Adipose tissue (tissue), 3 donors: ENCODE data around the gene GALNTL6. TPM values are rescaled to one million over a fixed set of nuclear protein-coding genes. Genes with fewer than 3 reads are reported as not detected.
"Not testable (repeated sequence)": the region's sequence is repeated elsewhere in the genome, so short reads cannot be mapped to it uniquely, and the experiment has no call there.

Source experiments
- H3K27ac ChIP-seq: one replicate; pipeline ENCODE4 v1.5.1; 2013; ENCODE audit warnings: low read depth, low read length
- WGBS, 3 donors: extraction: QIAGEN DNeasy Blood & Tissue Kit; methylation state at CpG; one replicate each; pipeline ENCODE4 v1.1.7; 2013; 5-methylcytosine and 5-hydroxymethylcytosine counted together
- polyA plus RNA-seq, 3 donors: library from polyadenylated mRNA; stranded (reverse); fragments of 200-250 nt; gene quantifications; one replicate each; pipeline ENCODE4 v1.2.3, GENCODE V29; 2013
- donor health status: healthy with polysubstance abuse.
- donor health status: Bipolar disorder and iron deficiency.
- donor health status: healthy.

Gene GALNTL6
- polyA plus RNA-seq, 3 donors = 0.01 to 0.56 (median 0.10) TPM

DNA sequence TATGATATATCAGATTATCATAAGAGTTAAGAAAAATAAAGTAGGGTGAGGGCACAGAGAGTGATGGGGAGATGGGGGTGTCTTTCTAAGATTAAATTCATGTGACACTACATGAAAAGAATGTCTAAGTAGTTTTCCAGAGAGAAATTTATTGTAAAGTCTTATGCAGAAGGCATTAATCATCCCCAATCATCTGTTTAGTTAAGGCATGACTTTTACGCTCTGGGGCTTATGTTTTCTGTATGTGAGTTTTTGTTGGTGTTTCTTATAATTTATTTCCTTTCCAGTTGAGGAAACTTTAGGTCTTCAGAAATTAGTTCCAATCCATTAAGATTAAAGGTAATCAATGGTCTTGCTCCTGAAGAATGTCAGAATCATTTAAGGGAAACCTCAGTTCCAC, 972.4 kb downstream of the GALNTL6 start:
- WGBS, 3 donors = 60 to 76% (median 70%) methylated on average over 1 of the region's 1 CpG
- H3K27ac ChIP-seq = no peak overlapping the region

DNA sequence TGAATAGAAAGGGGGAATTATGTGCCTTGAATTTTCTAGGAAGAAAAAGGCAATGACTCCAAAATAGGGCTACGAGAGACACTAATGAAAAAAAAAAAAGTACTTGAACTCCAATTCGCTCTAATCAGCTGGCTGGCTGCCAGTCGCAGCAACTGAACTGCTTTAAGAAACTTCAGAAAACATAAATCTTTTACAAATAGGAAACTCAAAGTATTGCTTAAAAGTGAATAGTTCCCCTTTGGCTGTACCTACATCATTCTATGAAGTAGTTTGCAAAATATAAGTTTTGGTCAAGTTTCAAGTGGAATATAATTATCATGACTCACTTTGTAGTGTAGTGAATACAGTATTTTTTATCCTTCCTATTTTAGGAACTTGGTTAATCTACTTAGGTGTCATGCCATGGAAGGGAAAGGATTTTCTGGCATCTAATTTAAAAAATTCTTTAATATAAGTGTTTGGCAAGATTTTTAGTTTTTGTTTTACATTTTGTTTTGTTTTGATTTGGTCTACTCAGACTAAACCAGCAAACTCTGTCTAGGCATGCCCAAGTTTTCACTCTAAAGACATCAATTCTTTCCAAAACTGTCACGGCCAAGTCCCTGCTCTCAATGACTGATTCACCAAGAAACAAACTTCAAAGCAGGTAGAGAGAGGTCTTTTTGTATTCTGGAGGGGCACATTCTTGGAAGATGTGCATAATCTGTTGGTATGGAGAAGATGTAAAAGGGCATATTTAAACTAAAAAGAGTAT, 973.0 kb downstream of the GALNTL6 start:
- no peak overlapping the region for H3K27ac ChIP-seq
- WGBS, 3 donors = 17 to 47% (median 19%) methylated on average over 4 of the region's 4 CpGs

DNA sequence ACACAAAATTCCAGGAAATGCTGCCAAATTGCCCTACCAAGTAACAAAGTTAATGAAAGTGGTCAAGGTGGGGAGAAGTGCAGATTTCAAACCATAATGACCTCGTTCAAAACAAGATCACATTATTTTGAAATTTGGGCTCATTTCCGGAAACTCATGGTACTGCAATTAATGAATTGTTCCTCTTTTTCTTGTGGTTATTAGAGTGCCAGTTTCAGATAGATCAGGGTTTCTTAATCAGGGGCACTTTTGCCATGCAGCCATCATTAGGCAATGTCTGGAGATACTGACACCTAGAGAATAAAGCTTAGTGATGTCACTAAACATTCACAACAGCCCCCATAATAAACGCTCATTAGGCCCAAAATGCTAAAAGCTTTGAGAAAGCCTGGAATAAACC, 973.9 kb downstream of the GALNTL6 start:
- no peak overlapping the region for H3K27ac ChIP-seq
- 47 to 77% (median 56%) methylated on average over 3 of the region's 3 CpGs for WGBS, 3 donors

DNA sequence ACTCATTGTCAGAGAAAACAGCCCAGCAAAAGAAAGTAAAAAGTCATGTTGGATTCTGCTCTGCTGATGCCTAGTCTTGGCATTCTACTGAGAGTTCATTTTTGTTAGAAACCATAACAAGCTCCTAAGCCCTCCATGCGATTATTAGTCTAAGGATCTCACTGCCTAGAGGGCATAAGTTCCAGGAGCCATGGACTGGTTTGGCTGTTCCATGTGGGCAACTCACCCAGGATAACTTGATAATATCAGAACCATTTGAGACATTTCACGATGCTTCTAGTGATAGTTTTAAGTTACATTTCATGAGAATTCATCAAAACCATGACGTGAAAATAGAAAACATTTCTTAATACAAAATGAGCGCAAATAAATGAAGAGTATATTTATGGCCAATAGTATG, 978.6 kb downstream of the GALNTL6 start:
- H3K27ac ChIP-seq = no peak overlapping the region
- WGBS, 3 donors = 91 to 93% (median 92%) methylated on average over 4 of the region's 4 CpGs

DNA sequence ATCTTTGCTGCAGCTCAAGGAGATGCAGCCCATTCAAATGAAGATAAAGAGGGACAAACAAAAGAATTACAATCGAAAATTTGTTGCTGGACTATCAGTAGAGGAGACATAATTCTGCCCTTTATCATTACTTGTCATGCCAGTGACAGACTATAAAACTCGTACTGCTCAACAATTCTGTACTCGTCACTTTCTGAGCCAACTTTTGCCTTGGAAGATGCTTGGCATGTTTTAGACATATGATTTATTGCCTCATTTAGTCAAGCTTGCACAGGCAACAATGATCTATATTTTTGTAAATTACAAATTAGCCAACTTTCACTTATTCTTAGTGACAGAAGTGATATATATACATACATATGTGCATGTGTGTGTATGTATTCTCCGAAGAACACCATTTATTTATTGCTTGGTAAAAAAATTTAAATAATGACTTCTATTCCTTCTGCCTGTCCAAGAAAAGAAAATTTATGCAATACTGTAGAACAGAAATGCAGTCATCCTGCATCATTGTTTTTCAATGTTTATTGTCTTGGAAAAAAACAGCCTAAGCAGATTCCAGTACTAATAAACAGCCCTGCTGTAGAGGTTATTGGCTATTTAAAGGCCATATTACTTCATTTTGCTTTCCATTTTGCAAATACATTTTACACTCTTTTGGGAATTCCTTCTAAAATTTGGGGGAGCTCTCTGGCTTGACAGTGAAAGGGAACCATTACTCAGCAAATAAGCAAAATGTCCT, 980.5 kb downstream of the GALNTL6 start:
- H3K27ac ChIP-seq = no peak overlapping the region
- 47 to 61% (median 51%) methylated on average over 4 of the region's 4 CpGs for WGBS, 3 donors

DNA sequence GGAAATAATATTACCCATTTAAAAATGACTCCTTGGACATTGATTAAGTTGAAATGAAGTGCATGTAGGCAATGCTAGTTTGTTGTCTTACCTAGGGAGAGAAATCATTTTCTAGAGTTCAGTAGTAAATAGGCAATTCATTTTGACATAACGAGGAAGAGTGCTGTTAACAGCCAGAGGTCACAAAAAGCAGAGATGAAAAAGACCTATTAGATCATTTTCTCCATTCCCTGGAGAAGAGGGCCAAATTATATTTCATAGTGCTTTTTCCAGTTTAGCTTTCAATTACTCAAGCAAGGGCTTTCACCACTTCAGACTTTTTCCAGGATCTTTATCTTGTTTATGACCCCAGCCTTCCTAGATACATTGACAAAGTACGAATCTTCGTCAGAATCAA, 981.1 kb downstream of the GALNTL6 start:
- no peak overlapping the region for H3K27ac ChIP-seq
- 48 to 73% (median 56%) methylated on average over 3 of the region's 3 CpGs for WGBS, 3 donors

DNA sequence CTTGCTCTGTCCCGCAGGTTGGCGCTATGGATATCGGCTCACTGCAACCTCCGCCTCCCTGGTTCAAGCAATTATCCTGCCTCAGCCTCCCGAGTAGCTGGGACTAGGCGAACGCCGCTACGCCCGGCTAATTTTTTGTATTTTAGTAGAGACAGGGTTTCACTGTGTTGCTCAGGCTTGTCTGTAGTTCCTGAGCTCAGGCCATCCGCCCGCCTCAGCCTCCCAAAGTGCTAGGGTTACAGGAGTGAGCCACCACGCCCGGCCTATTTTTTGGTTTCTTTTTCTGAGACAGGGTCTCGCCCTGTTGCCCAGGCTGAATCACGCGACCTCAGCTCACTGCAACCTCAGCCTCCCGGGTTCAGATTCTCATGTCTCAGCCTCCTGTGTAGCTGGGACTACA, 984.1 kb downstream of the GALNTL6 start:
- 93 to 99% (median 96%) methylated on average over 18 of the region's 18 CpGs for WGBS, 3 donors
- H3K27ac ChIP-seq = not testable (repeated sequence)

DNA sequence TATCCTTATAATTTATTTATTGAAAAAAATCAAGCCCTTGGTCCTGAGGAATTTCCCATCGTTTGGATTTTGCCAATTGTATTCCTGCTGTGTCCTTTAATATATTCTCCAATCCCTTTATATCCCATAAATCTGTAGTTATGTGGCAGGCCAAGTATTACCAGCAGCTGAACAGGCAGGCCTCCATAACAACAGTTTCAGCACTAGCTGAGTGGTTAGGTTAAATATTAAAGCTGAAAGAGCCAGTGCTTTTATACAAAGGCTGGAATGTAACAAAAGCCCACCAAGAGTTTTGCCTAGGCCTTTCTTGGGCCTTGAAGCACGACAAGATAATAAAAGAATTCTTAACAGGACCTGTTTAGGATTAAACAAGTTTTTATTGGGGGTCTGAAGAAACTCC, 988.8 kb downstream of the GALNTL6 start:
- H3K27ac ChIP-seq = no peak overlapping the region
- WGBS, 3 donors = 46 to 74% (median 49%) methylated on average over 2 of the region's 2 CpGs

DNA sequence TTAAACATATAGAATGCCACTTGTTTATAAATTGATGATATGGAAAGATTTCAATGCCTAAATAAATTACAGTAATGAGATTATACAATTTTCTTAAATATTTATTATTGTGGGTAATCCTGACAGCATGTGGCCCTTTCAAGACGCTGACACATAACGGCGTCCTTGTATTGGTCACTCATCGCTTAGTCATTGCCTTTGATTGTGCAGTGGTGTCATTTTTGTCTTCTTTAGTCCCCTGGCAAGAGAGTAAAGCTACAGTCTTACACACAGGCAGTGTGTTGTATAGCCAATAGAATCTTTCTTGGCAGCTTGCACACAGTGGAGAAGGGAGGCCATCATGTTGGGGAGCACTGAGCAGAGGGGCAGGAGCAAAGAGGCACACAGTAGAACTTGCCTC, 993.6 kb downstream of the GALNTL6 start:
- no peak overlapping the region for H3K27ac ChIP-seq
- WGBS, 3 donors = 93 to 97% (median 95%) methylated on average over 4 of the region's 4 CpGs

DNA sequence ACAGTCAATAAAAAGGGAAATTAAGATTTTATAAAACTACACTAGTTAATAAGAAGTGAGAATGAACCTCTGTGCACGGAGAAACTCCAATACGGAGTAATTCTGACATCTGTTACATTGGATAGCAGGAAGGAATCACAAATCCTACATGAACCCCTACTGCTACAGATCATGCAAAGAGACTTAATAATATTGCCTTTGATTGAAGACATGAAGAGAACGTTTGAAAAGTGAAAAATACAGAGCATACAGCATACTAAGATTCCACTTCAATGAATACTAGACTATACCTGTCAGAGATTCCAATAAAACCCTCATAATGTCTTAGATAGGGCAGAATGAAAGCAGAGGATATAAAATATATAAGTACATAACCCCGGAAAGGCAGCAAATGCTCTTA, 995.0 kb downstream of the GALNTL6 start:
- WGBS, 3 donors = 81 to 88% (median 83%) methylated on average over 4 of the region's 4 CpGs
- H3K27ac ChIP-seq = no peak overlapping the region

DNA sequence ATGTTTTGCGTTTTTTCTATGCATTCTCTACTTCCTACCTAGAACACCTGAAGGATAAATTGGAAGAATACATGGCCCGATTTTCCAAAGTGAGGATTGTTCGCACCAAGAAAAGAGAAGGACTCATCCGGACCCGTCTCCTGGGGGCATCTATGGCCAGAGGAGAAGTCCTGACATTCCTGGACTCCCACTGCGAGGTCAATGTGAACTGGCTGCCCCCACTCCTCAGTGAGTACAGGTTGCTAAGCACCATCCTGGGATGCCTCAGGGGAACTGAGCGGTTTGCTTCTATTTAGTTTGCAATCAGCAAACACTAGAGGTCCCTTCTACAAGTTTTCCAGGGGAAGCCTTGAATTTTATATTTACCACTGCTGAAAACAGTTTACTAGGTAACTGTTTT, 996.1 kb downstream of the GALNTL6 start:
- WGBS, 3 donors = 57 to 68% (median 58%) methylated on average over 7 of the region's 7 CpGs

DNA sequence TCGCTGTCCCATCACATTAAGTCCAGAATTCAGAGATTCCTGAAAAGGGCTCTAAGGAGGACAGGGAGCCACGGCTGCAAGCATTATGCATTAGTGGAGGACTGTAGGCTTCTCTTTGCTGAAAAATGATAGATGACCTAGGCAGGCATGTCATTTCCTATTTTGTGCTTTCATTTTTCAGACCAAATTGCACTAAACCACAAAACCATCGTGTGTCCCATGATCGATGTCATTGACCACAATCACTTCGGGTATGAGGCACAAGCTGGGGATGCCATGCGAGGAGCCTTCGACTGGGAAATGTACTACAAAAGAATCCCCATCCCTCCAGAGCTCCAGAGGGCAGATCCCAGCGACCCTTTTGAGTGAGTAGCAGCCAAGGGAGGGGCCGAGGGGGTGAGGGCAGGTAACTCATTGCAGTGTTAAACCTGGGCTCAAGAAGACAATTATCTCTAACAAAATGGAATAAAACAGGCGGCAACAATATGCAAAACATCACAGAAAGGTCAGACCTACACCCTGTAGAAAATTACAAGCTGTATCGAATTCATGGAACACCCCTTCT, 1000.2 kb downstream of the GALNTL6 start:
- no peak overlapping the region for H3K27ac ChIP-seq
- WGBS, 3 donors = 56 to 77% (median 61%) methylated on average over 11 of the region's 11 CpGs

More for the DNA sequence above, 996.1 kb downstream of the GALNTL6 start:
- no peak overlapping the region for H3K27ac ChIP-seq

DNA sequence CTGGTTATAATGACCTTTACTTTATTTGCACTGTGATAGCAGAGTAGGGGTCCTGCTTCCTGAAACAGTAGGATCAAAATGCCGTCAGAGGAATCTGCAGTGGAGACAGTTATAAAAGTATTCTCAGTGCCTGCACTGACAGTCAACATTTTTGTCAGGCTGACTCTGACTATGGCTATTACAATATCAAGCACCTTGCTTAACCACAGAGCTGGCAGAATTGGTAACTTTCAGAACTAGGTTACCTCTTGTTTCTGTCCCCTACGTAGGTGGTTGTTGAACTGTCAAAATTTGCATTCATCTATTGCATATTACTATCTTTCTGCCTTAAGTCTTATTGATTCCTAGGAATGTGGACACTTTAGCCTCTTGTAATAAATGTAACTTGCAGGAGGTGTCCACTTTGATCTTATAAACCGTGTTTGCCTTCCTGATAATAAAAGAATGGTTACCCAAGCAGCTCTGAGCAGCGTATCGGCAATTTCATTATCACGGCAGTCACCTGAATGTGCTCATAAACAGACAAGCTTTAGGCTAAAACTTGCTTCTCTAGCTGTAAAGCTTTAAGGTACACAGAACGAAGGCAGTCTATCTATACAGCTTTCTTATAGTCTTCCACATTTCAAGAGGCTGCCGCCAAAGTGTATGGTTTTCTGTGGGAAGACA, 1002.4 kb downstream of the GALNTL6 start:
- no peak overlapping the region for H3K27ac ChIP-seq
- 40 to 83% (median 77%) methylated on average over 8 of the region's 8 CpGs for WGBS, 3 donors

DNA sequence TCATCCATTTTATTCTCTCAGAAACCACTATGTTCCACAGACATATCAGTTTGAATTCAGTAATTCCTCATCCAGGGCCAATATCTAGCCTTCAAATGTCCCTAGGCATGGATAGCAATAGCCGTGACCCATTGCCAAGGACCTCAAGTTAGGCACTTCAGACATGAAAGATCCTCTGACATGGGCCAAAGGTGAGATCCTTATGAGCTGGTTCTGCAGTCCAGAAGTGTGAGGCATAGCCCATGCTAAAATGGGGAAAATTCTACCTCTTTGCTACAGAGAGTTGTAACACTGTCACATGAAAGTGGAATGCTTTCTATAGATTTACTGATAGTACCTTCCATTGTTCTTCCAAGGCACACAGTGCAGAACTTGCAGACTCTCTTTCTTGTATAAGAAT, 1005.7 kb downstream of the GALNTL6 start:
- WGBS, 3 donors = 88 to 100% (median 89%) methylated on average over 1 of the region's 1 CpG

DNA sequence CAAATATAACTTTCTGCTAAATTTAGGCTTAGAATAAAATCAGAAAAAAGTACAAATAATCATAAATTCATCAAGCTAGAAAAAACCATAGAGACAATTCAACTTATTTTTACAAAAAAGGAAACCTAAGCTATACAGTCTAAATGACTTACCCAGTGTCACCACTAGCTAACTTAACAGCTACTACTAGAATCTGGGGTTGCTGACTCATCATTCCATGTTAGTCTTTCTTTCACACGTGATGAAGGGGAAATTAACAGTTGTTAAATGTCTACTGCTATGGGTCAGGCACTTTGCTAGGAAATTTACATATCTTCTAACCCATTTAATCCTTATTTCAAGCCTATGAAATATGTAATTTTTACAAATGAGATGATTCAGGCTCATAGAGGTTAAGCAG, 1006.1 kb downstream of the GALNTL6 start:
- 21 to 48% (median 32%) methylated on average over 1 of the region's 1 CpG for WGBS, 3 donors
- no peak overlapping the region for H3K27ac ChIP-seq

More for the DNA sequence above, 1005.7 kb downstream of the GALNTL6 start:
- H3K27ac ChIP-seq = no peak overlapping the region

DNA sequence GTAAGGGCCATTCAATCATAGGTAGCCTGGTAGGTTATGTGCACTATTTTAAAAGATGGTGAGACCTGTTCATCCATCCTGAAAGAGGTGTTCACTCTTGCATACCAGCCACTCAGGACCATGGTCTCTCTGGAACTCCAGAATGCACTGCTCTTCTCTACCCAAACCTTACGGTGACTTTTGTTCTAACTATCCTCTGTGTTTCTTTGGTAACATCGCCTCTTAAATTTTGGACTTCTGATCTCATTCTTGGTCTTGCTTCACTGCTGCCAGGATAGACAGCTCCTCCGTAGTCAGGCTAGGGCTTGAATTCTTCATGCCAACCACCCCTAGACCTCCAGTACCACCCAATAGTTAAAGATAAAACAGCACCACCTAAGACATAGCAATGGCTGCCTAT, 1009.1 kb downstream of the GALNTL6 start:
- 92 to 96% (median 95%) methylated on average over 3 of the region's 3 CpGs for WGBS, 3 donors
- H3K27ac ChIP-seq = no peak overlapping the region

DNA sequence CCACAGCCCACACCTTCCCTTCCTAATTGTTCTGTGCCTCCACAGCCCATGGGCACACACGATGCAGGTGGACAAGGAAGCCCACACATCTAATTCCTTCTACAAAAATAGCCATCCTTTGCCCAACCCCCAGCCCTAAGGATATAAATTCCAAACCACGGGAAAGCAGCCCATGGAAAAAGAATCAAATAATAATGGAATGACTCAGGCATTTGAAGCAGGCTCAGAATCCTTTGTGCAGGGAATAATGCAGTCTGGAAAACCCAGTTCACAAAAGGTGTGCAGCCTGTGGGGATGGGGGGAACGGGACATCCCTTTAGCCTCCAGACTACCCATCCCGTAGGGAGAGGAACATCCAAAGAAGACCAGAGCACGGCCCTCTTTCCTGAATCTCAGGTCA, 1013.1 kb downstream of the GALNTL6 start:
- 66 to 76% (median 67%) methylated on average over 5 of the region's 5 CpGs for WGBS, 3 donors
- no peak overlapping the region for H3K27ac ChIP-seq

DNA sequence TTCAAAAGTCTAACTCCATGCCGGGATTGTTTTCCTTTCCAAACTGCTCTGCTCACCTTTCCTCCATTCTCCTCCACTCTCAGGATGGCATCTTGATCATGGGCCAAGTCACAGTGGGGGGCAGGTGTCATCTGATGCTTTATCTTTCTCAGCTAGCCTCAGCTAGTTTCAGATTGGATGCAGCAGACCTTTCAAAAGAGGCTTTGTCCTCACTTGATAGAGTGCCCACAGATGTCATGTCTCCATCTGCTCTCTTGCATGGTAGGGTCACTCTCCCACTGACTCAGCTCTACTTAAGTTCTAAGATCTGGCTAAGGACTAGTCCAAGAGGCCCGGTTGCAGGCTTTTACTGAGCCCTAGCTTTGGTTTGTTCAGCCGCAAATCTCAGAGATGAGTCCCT, 1013.7 kb downstream of the GALNTL6 start:
- 88 to 92% (median 90%) methylated on average over 3 of the region's 3 CpGs for WGBS, 3 donors
- no peak overlapping the region for H3K27ac ChIP-seq

DNA sequence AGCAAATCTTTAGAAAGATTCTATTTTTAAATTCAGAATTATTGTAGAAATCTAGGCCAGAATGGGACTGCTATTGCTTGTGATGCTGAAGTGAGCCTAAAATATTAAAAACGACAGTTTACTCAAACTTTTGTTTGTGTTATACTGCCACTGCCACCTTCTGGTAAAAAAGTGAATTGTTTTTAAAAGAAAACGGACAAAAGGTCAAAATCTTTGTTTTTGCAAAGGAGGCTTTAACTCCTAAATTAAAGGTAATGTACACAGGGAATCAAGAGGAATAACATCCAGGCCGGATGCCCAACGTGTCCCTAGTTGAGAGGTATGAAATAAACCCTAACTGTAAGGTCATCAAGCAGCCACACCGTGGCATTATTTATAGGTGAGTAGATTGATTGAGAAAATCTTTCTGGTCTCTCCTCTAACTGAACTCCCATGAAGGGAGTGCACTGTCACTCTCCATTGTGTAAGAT, 1017.1 kb downstream of the GALNTL6 start:
- H3K27ac ChIP-seq = no peak overlapping the region
- WGBS, 3 donors = 4 to 9% (median 9%) methylated on average over 5 of the region's 5 CpGs
